Epithelial cell of esophagus (primary cell): ENCODE data around the gene GPRASP2.

Source experiments
- DNase-seq: peaks from one replicate; pipeline ENCODE4 v3.0.0; 2010; ENCODE audit warnings: low read depth
- H3K4me3 ChIP-seq: 2 replicates; pipeline ENCODE4 v1.5.1; 2011; ENCODE audit warnings: mild to moderate bottlenecking, low read length, control low read depth
- CTCF ChIP-seq: IDR thresholded peaks from 2 replicates; pipeline ENCODE4 v1.5.1; 2011; ENCODE audit warnings: low read depth, mild to moderate bottlenecking, low read length, control low read depth, inconsistent platforms; ENCODE audit not compliant: insufficient read depth; ENCODE audit errors: missing control alignments

Gene GPRASP2

GRCh38 chrX:102696306-102696705 lies 15.9 kb upstream of the GPRASP2 start:
- TF ChIP-seq CTCF, result no peak
- H3K4me3 ChIP-seq, result no peak overlapping the region
- DNase-seq, result no peak

- H3K4me3 ChIP-seq, result no peak overlapping the region
- no peak for TF ChIP-seq CTCF
- no peak for DNase-seq
Measured at GRCh38 chrX:102697494-102697893, 14.8 kb upstream of the GPRASP2 start.

GRCh38 chrX:102708900-102709299 lies 3.3 kb upstream of the GPRASP2 start:
- DNase-seq, result no peak
- TF ChIP-seq CTCF, result no peak
- no peak overlapping the region for H3K4me3 ChIP-seq

GRCh38 chrX:102711872-102712215 lies 404 bp upstream of the GPRASP2 start:
- no peak for DNase-seq
- TF ChIP-seq CTCF, result no peak
- peak overlapping the region; percentile 62 for H3K4me3 ChIP-seq

GRCh38 chrX:102712981-102713625 lies 855 bp downstream of the GPRASP2 start:
- DNase-seq, result peak; percentile 53
- TF ChIP-seq CTCF, result peak; percentile 70
- H3K4me3 ChIP-seq, result peak overlapping the region; percentile 62

GRCh38 chrX:102714994-102715393 lies 2.7 kb downstream of the GPRASP2 start:
- TF ChIP-seq CTCF, result no peak
- no peak for DNase-seq

GRCh38 chrX:102715967-102716366 lies 3.7 kb downstream of the GPRASP2 start:
- H3K4me3 ChIP-seq, result no peak overlapping the region
- no peak for DNase-seq
- TF ChIP-seq CTCF, result no peak

More at GRCh38 chrX:102714994-102715393, 2.7 kb downstream of the GPRASP2 start:
- H3K4me3 ChIP-seq, result no peak overlapping the region
